GM12878 (cell line): ENCODE data around the gene CANT1.

Source experiments
- CBX3 ChIP-seq: fragments of 200-600 bp; sonication (generic); IDR thresholded peaks from 2 replicates; pipeline ENCODE4 v1.6.1; 2016; ENCODE audit warnings: low read depth, borderline replicate concordance
- CBX5 ChIP-seq: sonication (generic); IDR thresholded peaks from 2 replicates; pipeline ENCODE4 v1.6.1; 2016; ENCODE audit warnings: low read depth, moderate library complexity, mild to moderate bottlenecking, inconsistent platforms
- E4F1 ChIP-seq: fragments of 450-650 bp; IDR thresholded peaks from 2 replicates; pipeline ENCODE4 v1.6.1; 2018; ENCODE audit warnings: borderline replicate concordance, mild to moderate bottlenecking; ENCODE audit not compliant: partially characterized antibody
- ESRRA ChIP-seq: IDR thresholded peaks from 2 replicates; pipeline ENCODE4 v1.6.1; 2012; ENCODE audit warnings: mild to moderate bottlenecking, low read length, improper control_type of control experiment
- EZH2 ChIP-seq: IDR thresholded peaks from 2 replicates; pipeline ENCODE4 v1.6.1; 2012; ENCODE audit warnings: low read depth, mild to moderate bottlenecking, control low read depth, inconsistent platforms, low read length, borderline replicate concordance; ENCODE audit not compliant: control insufficient read depth
- POLR2A ChIP-seq: IDR thresholded peaks from 2 replicates; pipeline ENCODE4 v1.6.1; 2011; ENCODE audit warnings: low read depth, mild to moderate bottlenecking, low read length
- POLR2AphosphoS5 ChIP-seq: IDR thresholded peaks from 2 replicates; pipeline ENCODE4 v1.6.1; 2011; ENCODE audit warnings: mild to moderate bottlenecking, low read length, inconsistent platforms
- ZBTB11 ChIP-seq: fragments of 450-650 bp; formaldehyde crosslinking; IDR thresholded peaks from 2 replicates; pipeline ENCODE4 v1.5.0; 2022; ENCODE audit warnings: mild to moderate bottlenecking, missing genetic modification characterization
- ZBTB33 ChIP-seq: fragments of 450-650 bp; IDR thresholded peaks from 2 replicates; pipeline ENCODE4 v1.6.1; 2017; ENCODE audit warnings: mild to moderate bottlenecking
- ZBTB4 ChIP-seq: fragments of 450-650 bp; formaldehyde crosslinking; IDR thresholded peaks from 2 replicates; pipeline ENCODE4 v1.4.0; 2022; ENCODE audit warnings: mild to moderate bottlenecking, moderate library complexity
- ZBTB40 ChIP-seq: fragments of 450-650 bp; IDR thresholded peaks from 2 replicates; pipeline ENCODE4 v1.6.1; 2016; ENCODE audit warnings: mild to moderate bottlenecking, moderate library complexity, borderline replicate concordance

GRCh38 chr17:79029327-79030009 is 19.9 kb upstream of the CANT1 start:
- TF ChIP-seq ESRRA (no peak), CBX5 (no peak), POLR2A (no peak), POLR2AphosphoS5 (no peak), ZBTB11 (CRISPR knock-in tag) (no peak), CBX3 (no peak), E4F1 (no peak), ZBTB33 (no peak), EZH2 (no peak), ZBTB4 (CRISPR knock-in tag) (no peak), ZBTB40 (no peak)
